Measurements from ENCODE around the gene MAD1L1.
"Not testable (repeated sequence)": the region's sequence is repeated elsewhere in the genome, so short reads cannot be mapped to it uniquely, and the experiment has no call there.

Gene MAD1L1

DNA sequence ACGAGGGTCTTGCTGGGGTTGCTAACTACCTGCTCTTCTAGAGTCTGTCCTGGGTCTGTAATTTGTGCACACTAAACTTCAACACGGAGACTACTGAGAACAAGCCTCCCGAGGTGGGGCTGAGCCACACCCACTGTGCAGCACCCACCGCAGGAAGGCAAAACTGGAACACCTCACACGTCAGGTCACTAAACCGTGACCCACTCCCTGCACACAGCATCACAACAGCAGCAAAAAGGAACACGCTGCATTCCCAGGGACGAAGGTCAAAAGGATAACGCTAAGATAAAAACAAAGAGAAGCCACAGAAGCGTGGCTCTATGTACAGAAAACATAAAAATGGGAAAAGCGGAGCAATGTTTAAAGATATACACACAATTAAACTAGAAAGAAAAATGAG, 170.1 kb downstream of the MAD1L1 start:
- H3K27ac Mint-ChIP-seq: peak overlapping the region; percentile 77
- DNase-seq: no peak
- H3K36me3 Mint-ChIP-seq (ENCODE audit: low read depth): peaks cover 36% of the 10 kb centered on the region
- peaks cover 40% of the 10 kb centered on the region for H3K4me1 Mint-ChIP-seq
- no peaks in the 10 kb centered on the region for H3K27me3 Mint-ChIP-seq (ENCODE audit: low read depth, poor library complexity)
- TF ChIP-seq, protein P1, sequence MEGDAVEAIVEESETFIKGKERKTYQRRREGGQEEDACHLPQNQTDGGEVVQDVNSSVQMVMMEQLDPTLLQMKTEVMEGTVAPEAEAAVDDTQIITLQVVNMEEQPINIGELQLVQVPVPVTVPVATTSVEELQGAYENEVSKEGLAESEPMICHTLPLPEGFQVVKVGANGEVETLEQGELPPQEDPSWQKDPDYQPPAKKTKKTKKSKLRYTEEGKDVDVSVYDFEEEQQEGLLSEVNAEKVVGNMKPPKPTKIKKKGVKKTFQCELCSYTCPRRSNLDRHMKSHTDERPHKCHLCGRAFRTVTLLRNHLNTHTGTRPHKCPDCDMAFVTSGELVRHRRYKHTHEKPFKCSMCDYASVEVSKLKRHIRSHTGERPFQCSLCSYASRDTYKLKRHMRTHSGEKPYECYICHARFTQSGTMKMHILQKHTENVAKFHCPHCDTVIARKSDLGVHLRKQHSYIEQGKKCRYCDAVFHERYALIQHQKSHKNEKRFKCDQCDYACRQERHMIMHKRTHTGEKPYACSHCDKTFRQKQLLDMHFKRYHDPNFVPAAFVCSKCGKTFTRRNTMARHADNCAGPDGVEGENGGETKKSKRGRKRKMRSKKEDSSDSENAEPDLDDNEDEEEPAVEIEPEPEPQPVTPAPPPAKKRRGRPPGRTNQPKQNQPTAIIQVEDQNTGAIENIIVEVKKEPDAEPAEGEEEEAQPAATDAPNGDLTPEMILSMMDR (IDR thresholded peaks at IDR 0.05): no peak
- H3K9me3 Mint-ChIP-seq: peaks cover 29% of the 10 kb centered on the region
- no peak overlapping the region for H3K4me3 Mint-ChIP-seq

DNA sequence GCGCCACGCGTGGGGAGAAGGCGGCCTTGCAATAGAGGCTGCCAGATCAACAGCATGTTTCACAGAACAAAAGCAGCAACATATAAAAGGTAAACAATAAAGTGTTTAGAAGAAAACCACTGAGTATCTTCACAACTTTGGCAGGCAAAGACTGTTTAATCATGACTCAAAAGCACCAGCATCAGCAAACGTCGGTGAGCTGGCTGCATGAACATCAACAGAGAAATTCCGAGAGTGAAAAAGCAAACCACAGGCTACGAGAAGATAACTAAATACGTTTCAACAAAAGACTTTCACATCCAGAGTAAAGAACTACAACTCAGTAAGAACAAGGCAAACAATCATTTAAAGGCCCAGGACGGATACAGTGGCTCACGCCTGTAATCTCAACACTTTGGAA, 172.0 kb downstream of the MAD1L1 start:
- Mint-ChIP-seq H3K27ac (no peak overlapping the region), H3K36me3 (ENCODE audit: low read depth) (peaks cover 38% of the 10 kb centered on the region), H3K4me1 (peaks cover 45% of the 10 kb centered on the region), H3K4me3 (no peak overlapping the region), H3K27me3 (ENCODE audit: low read depth, poor library complexity) (no peaks in the 10 kb centered on the region), H3K9me3 (peaks cover 31% of the 10 kb centered on the region)
- DNase-seq: no peak
- TF ChIP-seq, protein P1 (IDR thresholded peaks at IDR 0.05): no peak

DNA sequence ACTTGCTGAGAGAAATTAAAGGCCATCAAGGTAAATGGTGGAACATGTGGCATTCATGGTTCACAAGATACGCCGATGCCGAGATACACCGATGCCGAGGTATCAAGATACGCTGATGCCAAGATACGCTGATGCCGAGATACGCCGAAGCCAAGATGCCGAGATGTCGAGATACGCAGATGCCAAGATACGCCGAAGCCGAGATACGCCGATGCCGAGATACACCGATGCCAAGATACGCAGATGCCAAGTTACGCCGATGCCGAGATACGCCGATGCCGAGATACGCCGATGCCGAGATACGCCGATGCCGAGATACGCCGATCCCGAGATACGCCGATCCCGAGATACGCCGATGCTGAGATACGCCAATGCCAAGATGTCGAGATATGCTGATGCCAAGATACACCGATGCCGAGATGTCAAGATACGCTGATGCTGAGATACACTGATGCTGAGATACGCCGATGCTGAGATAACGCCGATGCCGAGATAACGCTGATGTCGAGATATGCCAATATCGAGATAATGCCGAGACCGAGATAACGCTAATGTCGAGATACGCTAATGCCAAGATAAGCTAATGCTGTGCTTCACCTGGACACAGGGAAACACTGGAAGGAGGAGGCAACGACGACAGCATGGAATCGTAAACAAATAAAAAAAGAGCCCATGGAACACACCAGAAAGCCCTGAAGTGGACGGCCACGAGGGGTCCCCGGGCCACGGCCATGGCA, 172.6 kb downstream of the MAD1L1 start:
- peaks cover 38% of the 10 kb centered on the region for H3K36me3 Mint-ChIP-seq (ENCODE audit: low read depth)
- peaks cover 39% of the 10 kb centered on the region for H3K4me1 Mint-ChIP-seq
- no peaks in the 10 kb centered on the region for H3K27me3 Mint-ChIP-seq (ENCODE audit: low read depth, poor library complexity)
- TF ChIP-seq, protein P1 (IDR thresholded peaks at IDR 0.05): no peak
- H3K27ac Mint-ChIP-seq: no peak overlapping the region
- peaks cover 31% of the 10 kb centered on the region for H3K9me3 Mint-ChIP-seq
- DNase-seq: no peak
- no peak overlapping the region for H3K4me3 Mint-ChIP-seq

DNA sequence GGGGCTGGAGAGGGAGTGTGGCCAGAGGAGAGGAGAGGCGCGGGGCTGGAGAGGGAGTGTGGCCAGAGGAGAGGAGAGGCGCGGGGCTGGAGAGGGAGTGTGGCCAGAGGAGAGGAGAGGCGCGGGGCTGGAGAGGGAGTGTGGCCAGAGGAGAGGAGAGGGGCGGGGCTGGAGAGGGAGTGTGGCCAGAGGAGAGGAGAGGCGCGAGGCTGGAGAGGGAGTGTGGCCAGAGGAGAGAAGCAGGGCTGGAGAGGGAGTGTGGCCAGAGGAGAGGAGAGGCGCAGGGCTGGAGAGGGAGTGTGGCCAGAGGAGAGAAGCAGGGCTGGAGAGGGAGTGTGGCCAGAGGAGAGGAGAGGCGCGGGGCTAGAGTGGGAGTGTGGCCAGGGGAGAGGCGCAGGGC, 174.5 kb downstream of the MAD1L1 start:
- not testable (repeated sequence) for H3K27ac Mint-ChIP-seq; H3K27me3 Mint-ChIP-seq (ENCODE audit: low read depth, poor library complexity); DNase-seq; H3K4me3 Mint-ChIP-seq
- Mint-ChIP-seq H3K36me3 (ENCODE audit: low read depth) (peaks cover 38% of the 10 kb centered on the region), H3K9me3 (peaks cover 31% of the 10 kb centered on the region), H3K4me1 (peaks cover 35% of the 10 kb centered on the region)

DNA sequence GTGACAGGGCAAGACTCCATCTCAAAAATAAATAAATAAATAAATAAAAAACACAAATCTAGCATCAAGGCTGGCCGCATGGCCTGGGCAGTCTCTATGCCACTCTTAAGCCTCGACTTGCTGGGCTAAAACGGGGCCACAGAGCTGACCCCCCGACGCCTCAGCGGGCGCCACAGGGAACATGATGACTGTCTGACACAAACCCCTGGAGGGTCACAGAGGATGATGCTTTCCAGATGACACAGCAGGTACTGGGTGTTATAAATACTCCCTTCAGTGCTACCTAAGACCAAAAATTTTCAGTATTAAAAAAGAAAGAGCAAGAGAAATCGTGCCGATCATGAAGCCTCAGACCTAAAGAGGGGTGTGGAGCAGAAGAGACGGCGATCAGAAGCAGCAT, 176.8 kb downstream of the MAD1L1 start:
- Mint-ChIP-seq H3K36me3 (ENCODE audit: low read depth) (peaks cover 25% of the 10 kb centered on the region), H3K27ac (peak overlapping the region; percentile 78), H3K4me3 (no peak overlapping the region), H3K9me3 (peaks cover 24% of the 10 kb centered on the region), H3K4me1 (peaks cover 34% of the 10 kb centered on the region), H3K27me3 (ENCODE audit: low read depth, poor library complexity) (no peaks in the 10 kb centered on the region)
- TF ChIP-seq, protein P1 (IDR thresholded peaks at IDR 0.05): no peak
- DNase-seq: no peak

DNA sequence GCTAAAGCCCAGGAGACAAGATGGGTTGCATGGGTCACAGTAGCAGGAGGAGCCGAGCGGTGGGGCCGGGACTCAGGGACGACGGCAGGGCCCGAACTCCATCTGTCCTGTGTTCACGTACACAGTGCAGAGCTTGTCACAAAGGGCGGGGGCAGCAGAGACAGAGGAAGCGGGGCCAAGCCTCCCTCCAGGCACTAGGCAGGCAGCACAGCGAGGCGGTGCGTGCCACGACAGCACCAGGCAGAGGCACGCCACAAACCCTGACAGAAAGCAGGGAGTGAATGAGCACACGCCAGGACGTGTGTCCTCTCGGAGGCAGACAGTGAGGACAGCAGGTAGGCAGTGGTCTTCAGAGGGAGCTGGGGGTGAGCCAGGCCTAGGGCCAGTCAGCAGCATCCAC, 177.8 kb downstream of the MAD1L1 start:
- Mint-ChIP-seq H3K9me3 (peaks cover 14% of the 10 kb centered on the region), H3K36me3 (ENCODE audit: low read depth) (peaks cover 14% of the 10 kb centered on the region), H3K4me1 (peaks cover 34% of the 10 kb centered on the region), H3K4me3 (no peak overlapping the region), H3K27me3 (ENCODE audit: low read depth, poor library complexity) (no peaks in the 10 kb centered on the region), H3K27ac (no peak overlapping the region)
- TF ChIP-seq, protein P1 (IDR thresholded peaks at IDR 0.05): no peak
- DNase-seq: no peak

All from nephron progenitor cell (in vitro differentiated cells).